B cell (primary cell): Measurements from ENCODE around the gene OR14K1.
"Not testable (repeated sequence)": the region's sequence is repeated elsewhere in the genome, so short reads cannot be mapped to it uniquely, and the experiment has no call there.

ENCODE experiments used
- CTCF ChIP-seq: fragments of 200-600 bp; IDR thresholded peaks from one replicate; pipeline ENCODE4 v1.8.0; 2022; ENCODE audit warnings: antibody characterized with exemption, mild to moderate bottlenecking
- EZH2 ChIP-seq: IDR thresholded peaks from 2 replicates; pipeline ENCODE4 v1.6.1; 2012; ENCODE audit warnings: borderline replicate concordance, low read depth, mild to moderate bottlenecking, moderate library complexity, low read length; ENCODE audit not compliant: insufficient read depth, poor library complexity, severe bottlenecking

DNA sequence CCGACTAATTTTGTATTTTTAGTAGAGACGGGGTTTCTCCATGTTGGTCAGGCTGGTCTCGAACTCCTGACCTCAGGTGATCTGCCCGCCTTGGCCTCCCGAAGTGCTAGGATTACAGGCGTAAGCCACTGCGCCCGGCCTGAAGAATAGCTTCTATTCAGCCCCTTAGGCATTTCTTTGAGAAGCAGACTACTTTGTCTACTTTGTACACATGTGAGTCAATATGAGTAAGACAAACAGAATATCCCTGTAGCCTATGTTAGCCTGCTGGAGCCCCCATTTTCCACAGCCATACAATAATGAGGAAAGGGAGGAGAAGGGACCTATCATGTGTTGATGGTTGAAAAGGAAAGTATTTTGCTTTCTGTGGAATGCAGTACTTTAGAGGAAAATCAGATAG lies 27.7 kb upstream of the OR14K1 start:
- not testable (repeated sequence) for TF ChIP-seq CTCF, EZH2
